Astrocyte (in vitro differentiated cells and primary cell): ENCODE data around the gene NDUFA13.

Experiments
- CTCF ChIP-seq: IDR thresholded peaks from 2 replicates; pipeline ENCODE4 v1.5.1; 2011; ENCODE audit warnings: low read depth, mild to moderate bottlenecking, inconsistent platforms, low read length, moderate library complexity; ENCODE audit not compliant: insufficient read depth
- EZH2 ChIP-seq: IDR thresholded peaks from 2 replicates; pipeline ENCODE4 v1.6.1; 2012; ENCODE audit warnings: mild to moderate bottlenecking, low read length, inconsistent platforms; ENCODE audit not compliant: insufficient read depth

GRCh38 chr19:19537075-19538048 lies 21.3 kb downstream of the NDUFA13 start:
- peak; percentile 40 for TF ChIP-seq EZH2
- no peak for TF ChIP-seq CTCF
